CD4-positive, alpha-beta T cell treated with Interleukin-17A for 1 hour (primary cell): ENCODE results near the gene ZFAND3.

Experiments
- DNase-seq: peaks from one replicate; pipeline ENCODE4 v3.0.0-alpha.2; 2020

The ZFAND3 gene

DNA sequence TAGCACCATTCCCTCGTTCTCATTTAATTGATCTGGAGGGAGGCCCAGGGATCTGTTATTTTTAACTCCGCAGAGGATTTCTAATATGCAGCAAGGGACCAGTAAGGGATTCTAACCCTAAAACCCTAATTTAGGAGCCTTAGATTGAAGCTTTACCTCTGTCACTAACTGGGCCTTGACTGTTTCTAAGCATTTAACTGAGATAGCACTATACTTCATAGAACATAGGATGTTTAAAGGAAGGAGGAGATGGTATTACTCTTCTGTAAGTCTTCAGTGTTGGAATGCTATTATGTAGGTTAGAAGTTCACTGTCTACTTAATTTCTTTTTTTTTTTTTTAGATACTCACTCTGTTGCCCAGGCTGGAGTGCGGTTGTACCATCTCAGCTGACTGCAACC, 242.5 kb downstream of the ZFAND3 start:
- DNase-seq, result no peak

DNA sequence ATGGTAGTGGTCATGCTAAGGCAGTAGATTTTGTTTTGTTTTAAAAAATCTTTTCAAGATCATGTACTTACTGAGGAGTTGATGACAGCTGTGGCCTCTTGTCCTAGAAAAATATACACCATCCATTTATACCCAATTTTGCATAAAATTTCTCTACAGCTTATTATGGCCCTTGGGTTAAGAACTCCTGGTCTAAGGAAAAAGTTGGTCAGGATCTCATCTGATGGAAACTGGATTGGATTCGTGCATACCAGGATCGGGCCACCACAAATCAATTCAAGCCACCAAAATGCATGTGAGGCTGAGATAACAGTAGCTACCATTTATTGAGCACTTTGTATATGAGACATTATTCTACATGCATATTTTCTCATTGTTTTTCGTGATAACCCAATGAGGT, 244.4 kb downstream of the ZFAND3 start:
- DNase-seq, result no peak

DNA sequence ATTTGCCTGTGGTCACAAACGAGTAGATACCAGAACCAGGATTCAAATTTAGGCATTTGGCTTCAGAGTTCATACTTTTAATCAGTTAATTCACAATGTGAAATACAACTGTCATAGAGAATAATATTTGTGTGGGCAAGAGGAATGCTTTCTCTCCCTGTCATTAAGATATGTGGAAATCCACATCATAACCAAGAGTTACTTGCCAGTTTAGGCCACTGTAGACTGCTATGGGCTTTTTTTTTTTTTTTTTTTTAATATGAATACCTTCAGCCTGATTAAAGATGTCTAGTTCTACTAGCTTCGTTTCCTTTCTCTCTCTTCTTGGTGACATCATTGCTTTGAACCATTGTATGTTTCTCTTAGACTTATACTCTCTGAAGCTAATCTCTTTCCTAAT, 244.9 kb downstream of the ZFAND3 start:
- DNase-seq, result no peak

DNA sequence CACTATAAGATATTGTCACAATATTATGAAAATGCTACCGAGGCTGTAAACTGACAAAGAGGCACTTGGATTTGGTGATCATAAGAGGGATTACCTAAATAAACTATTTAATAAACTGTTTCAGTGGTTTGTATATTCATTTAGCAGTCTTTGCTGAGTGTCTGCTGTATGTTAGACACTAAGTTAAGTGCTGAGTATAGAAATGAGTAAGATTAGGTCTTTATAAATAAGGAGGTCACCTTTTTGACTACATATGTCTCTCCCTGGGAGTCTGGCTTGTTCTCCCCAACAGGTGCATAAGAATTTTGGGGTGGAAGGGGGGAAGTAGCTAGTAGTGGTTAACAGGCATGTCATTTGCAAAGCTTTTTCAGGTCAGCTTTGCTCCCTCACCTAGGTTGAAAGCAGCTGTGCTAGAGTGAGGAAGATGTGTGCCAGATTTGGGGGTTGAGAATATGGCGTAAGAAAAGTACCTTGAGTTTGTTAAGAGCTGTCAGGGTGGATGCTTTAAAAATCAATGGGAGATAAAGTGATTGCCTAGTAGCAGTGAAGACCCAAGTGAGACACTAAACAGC, 246.3 kb downstream of the ZFAND3 start:
- DNase-seq, result no peak

DNA sequence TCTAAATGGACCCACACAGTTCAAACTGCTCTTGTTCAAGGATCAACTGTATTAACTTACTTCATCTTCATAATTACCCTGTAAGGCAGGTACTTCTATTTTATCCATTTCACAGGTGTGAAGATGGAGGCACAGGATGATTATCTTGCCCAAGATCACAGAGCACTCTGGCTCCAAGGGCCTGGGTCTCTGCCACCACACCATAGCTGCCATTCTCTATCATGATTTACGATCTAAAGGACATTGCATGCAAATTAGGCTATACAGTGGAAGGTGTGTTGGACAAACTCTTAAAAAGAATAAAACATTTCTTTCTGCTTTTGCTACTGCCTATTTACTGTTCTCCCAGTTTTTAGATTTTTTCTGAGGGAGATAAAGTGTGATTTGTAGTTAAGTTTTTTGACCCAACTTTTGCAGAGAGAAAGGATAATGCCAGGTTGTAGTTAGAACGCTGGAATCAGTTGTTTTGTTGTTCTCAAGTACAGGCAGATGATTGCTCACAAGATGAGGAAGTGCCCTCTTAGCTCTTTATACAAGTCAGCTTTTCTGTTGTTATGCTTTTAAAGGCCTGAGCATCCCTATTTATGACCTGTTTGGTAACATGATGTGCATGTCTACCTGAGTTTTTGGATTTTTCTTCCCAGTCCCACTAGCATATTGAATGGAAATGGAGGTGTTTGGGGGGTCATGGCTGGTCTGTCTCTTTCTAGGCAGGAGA, 247.9 kb downstream of the ZFAND3 start:
- no peak for DNase-seq

DNA sequence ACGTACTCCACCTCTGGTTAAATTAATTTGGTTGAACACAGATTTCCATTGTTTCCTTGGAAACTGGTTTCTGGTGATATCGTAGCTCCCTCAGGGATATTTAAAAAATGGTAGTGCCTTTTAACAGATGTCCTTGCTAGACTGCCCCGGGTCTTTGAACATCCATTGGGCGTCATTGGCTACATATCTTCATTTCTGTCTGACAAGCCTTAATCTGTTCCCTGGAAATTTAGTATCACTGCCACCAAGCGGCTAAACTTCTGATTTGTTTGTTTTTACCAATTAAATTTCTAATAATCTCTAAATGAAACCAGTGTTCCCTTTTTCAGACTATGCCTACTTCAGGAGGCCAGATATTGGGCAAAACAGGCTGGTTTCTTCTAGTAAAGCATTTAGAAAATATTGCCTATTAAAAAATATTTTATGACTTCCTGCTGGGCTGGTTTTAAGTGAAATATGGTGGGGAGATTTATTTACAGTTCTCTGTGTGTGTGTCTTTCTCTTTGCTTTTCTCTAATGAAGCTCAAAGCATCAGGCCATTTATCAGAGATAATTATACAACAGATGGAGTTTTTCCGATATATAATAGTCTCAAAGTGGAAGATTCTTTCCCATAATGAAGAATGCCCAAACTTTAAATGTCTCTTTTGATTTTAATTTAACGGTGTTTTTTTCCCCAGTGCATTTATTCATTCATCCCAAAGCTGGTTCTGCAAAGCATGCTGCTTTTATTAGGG, 249.5 kb downstream of the ZFAND3 start:
- no peak for DNase-seq

DNA sequence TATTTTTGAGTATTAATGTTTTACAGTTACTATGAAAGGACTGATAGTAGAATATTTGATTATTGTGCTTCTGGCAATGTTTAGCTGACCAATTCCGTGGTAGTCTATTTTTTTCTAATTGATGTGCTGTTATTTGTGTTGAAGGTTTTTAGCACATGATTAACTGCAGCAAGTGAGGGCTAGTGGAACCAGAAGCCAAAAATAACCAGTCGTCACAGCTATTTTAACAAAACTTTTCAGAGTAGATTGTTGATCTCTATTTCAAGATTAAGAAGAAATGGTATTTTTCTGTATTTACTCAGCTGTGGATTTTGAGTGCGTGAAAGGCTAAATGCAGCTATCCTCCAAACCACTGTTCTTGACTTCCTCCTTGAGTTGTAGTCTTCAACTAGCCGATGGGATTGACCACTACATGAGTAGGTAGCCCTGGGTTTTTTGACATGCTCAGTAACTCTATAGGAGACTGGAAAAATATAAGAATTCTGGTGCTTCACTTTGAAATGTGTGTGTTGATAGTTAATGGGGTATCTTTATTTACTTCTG, 258.0 kb downstream of the ZFAND3 start:
- no peak for DNase-seq

DNA sequence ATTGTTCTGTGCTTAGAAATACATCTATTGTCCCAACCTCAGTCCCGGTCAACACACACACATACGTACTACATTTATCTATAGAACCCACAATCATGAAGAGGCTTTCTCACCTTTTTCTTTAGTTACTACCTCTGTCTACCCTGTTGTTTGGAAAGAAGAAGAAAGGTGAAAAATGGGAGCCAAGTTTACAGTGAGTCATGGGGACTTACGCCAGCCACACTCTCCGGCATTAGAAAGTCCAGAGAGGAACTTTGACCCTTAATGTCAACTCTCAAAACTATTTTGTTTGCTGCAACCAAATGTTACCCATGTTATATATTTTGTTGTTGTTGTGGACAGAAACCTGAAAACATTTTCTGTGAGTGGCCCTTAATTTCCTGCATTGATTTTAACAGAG, 259.1 kb downstream of the ZFAND3 start:
- DNase-seq, result no peak

DNA sequence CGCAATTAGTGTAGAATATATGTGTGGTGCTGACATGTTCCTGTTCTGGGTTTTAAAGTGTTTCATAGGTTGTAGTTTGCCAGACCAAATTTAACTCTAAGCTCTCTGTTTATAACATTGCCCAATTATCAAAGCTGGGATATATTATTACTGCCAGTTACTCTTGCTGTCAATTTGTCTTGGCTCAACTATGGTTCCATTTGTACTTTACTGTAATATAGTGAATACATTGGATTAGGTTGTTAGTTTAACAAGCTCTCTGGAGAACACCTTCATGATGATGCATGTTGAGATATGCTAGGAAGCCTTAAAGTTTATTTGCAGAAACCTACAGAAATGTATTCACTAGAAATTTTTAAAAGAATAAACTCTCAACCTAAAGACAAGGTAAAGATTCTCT, 259.6 kb downstream of the ZFAND3 start:
- no peak for DNase-seq

DNA sequence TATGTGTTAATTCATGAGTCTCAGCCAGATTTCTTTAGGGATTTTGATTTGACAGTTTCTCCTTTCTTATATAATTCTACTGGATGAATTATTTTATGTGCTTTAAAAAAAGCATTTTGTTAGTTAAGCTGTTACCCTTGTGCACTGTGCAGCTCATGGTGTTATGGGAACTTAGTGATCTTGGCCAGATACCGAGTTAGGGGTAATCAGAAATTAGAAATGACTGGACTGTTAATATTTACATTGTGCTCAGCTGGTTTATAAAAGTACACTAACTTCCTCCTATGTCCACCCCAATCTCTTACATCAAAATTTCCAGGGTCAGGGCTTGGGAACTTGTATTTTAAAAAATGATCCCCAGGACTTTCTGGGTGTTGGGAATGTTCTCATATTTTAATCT, 260.0 kb downstream of the ZFAND3 start:
- no peak for DNase-seq

DNA sequence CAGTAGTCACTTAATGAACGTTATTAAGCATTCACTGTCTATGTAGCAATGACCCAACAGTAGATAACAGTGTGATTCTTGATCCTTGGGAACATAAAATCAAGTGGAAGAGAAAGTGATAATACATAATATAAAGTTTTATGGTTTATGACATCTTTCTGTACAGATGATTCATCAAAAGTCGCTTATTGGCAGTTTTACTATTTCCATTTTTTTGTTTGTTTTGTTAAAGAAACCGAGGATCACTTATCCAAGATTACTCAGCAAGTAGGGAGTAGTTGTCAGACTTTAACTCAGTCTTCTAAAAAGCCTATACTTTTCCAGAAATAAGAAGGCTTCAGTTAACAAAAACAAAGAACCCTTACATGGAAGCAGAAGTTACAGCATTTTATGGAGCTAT, 260.8 kb downstream of the ZFAND3 start:
- DNase-seq, result no peak

DNA sequence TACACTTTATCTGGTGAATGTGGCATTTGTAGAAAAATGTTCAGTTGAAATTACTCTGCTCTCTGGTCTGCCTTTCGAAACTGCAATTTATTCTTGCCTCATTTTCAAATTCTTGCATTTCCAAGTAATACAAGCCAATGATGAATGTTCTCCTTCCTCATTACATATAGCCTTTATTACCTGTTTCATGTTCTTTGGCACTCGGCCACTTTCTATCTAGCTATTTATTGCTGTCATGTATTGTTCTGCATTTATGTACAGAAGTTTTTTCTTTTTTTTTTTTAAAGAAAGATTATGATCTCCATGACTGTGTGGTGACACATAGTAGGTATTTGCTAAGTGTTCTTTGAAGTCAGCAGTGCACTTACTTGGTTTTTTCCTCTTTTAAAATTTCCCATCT, 261.4 kb downstream of the ZFAND3 start:
- no peak for DNase-seq

DNA sequence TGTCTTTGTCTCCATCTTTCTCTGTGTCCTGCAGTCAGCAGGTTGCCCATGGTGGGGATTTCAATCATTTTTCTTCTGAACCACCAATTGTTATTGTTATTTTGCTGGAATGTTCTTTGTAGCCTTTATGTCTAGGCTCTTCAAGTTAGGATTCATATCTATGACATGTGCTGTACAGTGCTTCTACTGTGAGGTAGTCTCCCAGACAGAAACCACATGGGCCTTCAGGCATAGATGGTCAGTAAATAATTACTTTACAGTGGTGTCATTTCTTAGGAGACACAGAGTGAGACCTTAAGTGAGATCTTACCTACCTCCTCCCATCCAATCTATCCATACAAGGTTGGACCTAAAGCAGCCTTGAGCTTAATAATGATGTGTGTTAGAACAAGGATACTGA, 265.5 kb downstream of the ZFAND3 start:
- no peak for DNase-seq

DNA sequence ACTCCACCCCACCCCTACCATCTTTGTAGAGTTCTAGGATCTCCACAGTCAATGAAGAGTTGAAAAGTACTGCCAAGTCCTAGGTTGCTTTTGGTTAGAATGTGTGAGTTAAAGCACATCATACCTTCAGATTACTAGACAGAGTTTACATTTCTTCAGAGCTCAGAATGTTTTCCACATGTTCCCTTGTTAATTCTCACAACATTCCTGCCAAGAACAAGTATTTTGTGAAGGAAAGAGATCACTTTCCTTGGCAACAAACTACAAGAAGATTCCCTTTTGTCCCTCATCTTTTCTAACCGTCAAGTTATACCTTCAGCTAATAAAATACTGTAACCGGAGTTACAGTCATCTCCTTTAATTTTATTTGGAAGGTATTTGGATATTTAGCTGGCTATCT, 266.8 kb downstream of the ZFAND3 start:
- DNase-seq, result no peak

DNA sequence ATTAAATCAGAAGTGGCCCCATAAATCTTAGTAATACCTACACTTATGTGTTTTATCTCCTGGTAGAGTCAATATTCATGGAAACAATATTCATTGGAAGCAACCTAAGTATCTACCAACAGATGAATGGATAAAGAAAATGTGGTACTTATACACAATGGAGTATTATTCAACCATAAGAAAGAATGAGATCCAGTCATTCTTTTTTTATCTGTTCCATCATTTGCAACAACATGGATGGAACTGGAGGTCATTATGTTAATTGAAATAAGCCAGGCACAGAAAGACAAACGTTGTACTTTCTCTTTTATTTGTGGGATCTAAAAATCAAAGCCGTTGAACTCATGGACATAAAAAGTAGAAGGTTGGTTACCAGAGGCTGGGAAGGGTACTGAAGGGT, 268.5 kb downstream of the ZFAND3 start:
- DNase-seq, result no peak

DNA sequence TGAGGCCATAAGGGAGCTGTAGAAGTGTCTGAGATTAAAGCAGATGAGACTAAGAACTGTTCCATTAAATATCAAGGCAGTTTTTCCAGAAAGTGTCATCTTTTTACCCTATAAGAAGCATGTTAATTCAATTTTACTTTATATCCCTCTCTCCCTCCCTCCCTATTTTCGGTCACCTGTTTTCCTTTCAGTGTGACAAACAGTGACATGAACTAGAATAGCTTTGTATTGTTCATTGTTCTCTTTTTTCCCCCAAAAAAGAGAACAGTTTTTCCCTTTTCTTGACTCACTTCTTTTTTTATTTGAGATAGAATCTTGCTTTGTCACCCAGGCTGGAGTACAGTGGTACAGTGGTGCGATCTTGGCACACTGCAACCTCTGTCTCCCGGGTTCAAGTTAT, 269.3 kb downstream of the ZFAND3 start:
- DNase-seq, result no peak

DNA sequence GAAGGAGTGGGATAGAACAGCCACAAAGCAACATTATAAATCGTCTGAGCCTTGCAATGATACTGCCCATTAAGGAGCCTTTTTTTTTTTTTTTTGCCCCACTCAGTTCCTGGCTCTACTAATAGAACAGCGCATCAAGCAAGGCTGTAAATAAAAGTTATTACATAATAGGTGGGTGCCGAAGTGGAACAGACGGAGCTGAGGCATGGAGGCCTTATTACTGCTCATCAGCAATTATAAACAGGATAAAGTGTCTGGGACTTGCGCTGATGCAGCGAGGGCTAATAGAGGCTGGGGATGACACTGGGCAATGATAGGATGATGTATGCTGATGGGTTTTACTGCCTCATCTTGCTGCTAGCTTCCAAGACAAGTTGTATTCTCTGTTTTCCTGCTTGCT, 272.1 kb downstream of the ZFAND3 start:
- DNase-seq, result no peak

DNA sequence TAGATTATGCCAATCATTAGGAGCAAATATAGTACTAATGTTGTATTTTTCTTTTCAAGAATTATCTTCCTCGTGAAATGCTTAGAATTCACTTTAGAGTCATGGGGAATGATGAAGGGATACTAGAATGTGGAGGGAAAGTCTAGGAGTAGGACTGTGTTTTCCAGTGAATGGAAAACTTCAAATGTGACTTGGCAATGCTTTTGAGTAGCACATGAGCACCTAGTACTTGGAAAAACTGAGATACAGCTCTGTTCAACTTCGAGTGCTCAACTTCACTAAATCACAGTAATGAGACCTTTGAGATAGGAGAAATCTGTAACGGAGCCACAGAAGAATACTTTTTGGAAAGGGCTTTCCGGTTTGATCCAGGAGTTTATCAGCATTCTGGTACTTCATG, 272.9 kb downstream of the ZFAND3 start:
- no peak for DNase-seq

DNA sequence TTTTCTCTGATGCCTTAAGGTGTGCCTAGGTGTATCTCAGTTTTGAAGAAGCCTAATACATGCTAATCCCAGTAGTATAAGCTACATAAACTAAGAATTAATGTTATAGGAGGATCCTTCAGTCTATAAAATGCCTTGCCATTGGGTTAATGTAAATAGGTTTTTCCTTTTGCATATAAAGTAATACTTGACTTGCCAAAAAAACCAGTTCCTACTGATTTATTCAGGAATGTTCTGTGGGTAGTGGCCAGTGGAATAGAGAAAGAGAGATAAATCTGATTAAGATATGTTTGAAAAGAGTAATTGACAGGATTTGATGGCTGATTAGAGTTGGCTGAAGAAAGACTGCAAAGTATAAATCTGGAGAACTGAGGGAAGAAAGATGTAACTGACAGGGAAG, 273.4 kb downstream of the ZFAND3 start:
- DNase-seq, result no peak

DNA sequence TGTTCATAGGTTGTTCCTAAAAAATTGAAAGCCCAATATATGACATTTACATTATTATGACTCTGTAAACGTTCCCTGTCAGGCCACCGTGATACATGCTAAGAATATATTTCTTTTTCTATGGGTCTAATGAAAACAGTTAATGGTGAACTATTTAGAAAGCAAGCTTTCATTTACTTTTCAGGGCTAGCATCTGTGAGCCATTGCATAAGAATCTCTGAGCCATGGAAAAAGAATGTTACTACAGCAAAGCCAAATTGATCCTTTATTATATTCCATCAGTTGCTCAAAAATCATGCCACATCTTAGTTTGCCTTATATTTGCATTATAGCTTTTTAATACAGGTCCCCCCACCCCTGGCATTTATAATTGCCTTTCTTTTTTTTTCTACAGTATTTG, 275.5 kb downstream of the ZFAND3 start:
- DNase-seq, result no peak

DNA sequence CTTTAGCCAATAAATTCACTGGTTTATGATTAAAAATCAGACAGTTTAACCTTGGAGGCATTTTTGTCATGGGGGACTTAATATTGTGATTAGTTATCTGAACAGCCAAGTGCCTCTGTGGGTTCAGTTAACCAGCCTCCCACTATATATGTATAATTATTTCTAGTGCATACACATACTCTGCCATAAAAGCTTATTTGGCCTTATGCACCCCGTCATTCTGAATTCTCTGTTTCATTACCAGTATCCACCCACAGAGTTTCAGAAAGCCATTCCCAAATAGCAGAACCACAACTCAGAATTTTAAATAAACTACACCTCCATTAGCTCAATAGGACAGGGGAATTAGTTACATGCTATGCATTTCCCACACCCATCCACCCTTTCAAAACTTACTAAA, 279.7 kb downstream of the ZFAND3 start:
- no peak for DNase-seq

DNA sequence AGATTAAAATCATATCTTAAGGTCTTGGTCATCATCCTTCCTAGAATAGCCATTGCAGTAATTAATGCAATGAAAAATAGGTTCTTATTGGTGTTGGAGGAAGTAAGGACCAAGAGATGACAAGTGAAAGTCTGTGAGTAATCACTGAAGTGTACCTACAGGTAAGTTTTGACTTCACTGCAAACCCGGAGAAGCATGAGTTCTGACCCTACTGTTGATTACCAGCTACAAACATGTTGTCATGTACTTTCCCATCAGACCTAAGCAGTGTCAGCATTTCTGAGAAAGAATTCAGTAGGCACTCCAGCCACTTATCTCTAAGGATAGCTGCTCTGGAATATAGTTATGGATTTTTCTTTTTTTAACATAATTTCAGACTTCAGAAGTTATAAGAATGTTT, 280.9 kb downstream of the ZFAND3 start:
- no peak for DNase-seq

DNA sequence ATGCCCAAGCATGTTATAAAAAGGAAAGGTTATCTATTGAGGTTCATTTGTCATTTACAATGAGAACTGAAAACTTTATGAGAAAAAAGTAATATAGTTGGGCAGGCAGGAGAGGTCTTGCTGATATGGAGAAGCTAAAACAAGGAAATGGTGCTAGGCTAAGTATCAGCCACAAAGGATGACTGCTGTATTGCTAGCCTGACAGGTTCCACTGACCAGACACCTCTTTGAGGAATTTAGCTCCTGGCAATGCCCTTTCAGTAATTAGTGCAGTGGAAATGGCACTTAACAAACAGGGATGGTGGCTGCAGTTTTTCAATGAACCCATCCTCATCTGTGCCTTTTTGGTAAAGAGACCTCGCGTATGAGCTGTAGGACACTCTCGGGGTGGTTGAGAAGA, 284.4 kb downstream of the ZFAND3 start:
- DNase-seq, result no peak

DNA sequence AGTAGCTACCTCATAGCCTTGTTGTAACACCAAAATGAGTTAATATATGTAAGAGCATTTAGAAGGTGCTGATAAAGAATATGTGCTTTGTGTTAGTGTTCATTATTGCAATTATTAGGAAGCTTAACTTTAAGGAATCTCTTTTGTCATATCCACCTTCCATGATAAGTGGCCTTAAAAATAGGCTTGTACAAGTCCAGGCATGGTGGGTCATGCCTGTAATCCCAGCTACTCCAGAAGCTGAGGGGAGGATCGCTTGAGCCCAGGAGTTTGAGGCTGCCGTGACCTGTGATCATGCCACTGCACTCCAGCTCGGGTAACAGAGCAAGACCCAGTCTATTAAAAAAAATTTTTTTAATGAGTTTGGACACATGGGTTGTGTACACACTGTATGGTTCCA, 285.5 kb downstream of the ZFAND3 start:
- no peak for DNase-seq
